GM10266 (cell line): ENCODE data around the gene NABP2.
"Not testable (repeated sequence)": the region's sequence is repeated elsewhere in the genome, so short reads cannot be mapped to it uniquely, and the experiment has no call there.

Experiments
- DNase-seq: peaks from one replicate; pipeline ENCODE4 v3.0.0; 2012; ENCODE audit errors: extremely low spot score
- TF ChIP-seq, protein P1 (sequence below): IDR thresholded peaks from 2 replicates; pipeline ENCODE4 v1.5.1; 2012; ENCODE audit warnings: mild to moderate bottlenecking, low read depth; ENCODE audit not compliant: control insufficient read depth, insufficient read depth; ENCODE audit errors: missing control alignments

The NABP2 gene

DNA sequence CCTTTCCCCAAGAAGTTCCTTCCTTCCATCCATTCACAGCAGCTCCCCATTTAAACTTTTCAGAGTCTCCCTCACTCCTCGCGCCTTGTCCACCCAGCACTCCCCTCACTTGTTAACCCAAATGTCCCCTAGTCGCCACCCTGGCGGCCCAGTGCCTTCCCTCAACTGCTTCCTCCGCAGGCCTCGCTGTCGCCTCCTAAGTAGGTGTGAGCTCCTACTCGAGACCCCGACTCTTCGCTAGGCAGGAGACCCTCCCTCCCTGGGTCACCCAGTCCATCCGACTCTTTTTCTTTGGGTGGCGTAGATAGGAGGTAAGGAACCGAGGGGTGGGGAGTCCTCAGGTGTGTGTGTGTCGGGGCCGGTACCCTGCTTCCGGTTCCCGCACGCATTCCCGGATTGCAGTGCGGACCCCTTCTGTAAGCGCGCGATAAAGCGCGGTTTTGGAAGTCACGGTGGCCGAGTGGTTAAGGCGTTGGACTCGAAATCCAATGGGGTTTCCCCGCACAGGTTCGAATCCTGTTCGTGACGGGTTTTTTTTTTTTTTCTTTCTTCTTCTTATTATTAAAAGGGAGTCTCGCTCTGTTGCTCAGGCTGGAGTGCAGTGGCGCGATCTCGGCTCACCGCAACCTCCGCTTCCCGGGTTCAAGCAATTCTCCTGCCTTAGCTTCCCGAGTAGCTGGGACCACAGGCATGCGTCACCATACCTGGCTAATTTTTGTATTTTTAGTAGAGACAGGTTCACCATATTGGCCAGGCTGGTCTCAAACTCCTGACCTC lies 34.0 kb upstream of the NABP2 start:
- DNase-seq: peak; percentile 81
- TF ChIP-seq, protein P1, sequence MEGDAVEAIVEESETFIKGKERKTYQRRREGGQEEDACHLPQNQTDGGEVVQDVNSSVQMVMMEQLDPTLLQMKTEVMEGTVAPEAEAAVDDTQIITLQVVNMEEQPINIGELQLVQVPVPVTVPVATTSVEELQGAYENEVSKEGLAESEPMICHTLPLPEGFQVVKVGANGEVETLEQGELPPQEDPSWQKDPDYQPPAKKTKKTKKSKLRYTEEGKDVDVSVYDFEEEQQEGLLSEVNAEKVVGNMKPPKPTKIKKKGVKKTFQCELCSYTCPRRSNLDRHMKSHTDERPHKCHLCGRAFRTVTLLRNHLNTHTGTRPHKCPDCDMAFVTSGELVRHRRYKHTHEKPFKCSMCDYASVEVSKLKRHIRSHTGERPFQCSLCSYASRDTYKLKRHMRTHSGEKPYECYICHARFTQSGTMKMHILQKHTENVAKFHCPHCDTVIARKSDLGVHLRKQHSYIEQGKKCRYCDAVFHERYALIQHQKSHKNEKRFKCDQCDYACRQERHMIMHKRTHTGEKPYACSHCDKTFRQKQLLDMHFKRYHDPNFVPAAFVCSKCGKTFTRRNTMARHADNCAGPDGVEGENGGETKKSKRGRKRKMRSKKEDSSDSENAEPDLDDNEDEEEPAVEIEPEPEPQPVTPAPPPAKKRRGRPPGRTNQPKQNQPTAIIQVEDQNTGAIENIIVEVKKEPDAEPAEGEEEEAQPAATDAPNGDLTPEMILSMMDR: no peak

DNA sequence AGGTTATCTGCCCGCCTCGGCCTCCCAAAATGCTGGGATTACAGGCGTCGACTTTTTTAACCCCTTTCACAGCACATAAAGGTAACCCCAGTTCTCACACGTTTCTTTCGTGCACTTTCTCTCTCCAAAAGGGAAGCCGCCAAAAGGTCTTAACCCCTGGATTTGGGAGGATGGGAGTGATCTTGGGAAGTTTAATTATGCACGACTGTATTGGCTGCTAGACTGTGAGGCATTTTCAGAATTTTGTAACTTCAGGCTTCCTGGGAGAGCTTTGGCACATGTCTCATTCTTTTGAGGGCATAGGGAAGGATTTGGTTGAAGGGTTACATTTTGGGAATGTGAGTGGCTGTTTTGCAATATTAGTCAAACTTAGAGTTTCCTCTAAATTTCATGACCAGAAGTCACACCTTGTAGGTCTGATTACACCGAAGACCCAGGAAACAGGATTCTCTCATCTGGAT lies 33.4 kb upstream of the NABP2 start:
- DNase-seq: no peak
- TF ChIP-seq, protein P1: no peak

DNA sequence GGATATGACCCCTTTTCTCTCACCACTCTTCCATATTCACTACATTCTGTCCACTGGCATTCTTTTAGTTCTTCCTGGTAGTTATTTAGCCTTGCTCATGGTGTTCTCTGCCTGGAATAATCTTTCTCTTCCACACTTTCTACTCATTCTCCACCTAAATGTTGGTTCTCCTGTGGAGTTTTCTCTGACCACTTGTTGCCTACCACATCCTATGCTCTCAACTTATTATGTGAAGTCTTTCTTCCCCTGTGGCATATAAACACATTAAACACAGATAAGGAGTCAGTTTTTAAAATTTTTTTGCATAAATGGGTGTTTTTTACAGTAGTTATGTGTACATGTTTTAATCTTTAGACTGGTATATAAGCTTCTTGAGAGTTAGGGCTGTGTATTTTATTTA lies 31.6 kb upstream of the NABP2 start:
- TF ChIP-seq, protein P1: no peak

DNA sequence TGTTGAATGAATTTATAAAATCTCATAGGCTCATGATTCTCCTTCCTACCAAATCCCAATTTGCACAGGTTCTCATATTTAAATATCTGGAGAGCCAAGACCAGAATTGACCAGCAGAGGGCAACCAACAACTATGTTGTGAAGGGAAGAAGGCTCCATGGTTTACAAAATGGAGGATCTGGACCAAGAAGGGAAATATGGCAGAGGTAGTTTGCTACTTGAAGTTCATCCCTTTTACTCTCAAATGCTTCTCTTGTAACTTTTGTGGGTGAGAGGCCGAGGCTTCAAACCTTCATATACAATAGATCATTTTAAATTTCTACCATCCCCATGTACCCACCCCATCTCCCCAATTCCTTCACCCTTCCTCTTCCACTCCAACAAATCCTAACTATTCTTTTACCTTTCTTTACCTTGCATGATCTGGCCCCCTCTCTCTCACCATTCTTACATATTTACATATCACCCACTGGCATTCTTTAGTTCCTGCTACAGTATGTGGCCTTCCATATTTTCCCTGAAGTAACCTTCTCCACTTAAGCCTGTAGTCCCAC lies 31.0 kb upstream of the NABP2 start:
- peak; percentile 77 for DNase-seq
- TF ChIP-seq, protein P1: peak; percentile 82

More for the DNA sequence above, 31.6 kb upstream of the NABP2 start:
- DNase-seq: no peak

DNA sequence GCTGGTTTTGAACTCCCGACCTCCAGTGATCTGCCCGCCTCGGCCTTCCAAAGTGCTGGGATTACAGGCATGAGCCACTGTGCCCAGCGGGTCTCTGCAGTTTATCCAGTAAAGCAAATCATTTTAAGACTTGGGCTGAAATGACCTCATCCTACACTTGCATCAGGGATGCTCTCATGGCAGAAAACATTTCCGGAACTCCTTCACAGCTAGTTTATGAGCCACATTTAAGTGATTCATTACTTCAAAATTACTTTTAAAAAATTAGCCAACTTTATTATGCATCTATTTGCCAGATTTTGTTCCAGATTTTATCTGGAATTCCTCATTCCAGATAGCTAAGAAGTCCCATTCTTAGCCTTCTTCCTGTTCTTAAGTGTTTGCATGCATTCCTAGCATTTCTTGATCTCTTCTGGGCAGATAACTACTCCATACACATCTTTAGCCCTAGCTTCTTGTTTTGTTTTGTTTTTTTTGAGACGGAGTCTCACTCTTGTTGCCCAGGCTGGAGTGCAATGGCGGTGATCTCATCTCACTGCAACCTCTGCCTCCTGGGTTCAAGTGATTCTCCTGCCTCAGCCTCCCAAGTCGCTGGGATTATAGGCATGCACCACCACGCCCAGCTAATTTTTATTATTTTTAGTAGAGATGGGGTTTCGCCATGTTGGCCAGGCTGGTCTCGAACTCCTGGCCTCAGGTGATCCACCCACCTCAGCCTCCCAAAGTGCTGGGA lies 27.2 kb upstream of the NABP2 start:
- not testable (repeated sequence) for DNase-seq

DNA sequence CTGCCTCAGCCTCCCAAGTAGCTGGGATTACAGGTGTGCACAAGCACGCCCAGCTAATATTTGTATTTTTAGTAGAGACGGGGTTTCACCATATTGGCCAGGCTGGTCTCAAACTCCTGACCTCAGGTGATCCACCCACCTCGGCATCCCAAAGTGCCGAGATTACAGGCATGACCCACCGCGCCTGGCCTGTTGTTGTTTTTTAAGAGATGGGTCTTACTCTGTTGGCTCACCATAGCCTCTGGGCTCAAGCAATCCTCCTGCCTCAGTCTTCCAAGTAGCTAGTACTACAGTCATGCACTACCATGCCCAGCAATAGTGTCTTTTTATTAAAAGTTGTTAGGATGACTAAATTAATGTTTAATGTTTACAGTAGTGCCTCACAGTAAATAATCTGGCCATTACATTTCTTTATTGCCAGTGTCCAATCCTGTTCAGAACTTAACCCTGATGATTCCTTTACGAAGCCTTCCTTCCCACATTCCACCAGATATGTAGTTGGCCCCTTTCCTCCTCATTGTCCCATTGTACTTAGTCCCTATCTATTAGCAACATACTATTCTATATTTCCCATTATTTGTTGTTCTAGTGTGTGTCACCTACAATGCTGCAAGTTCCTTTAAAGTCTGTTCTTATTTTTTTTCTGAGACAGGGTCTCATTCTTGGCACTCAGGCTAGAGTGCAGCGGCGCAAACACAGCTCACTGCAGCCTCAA lies 26.1 kb upstream of the NABP2 start:
- TF ChIP-seq, protein P1: no peak
- no peak for DNase-seq

DNA sequence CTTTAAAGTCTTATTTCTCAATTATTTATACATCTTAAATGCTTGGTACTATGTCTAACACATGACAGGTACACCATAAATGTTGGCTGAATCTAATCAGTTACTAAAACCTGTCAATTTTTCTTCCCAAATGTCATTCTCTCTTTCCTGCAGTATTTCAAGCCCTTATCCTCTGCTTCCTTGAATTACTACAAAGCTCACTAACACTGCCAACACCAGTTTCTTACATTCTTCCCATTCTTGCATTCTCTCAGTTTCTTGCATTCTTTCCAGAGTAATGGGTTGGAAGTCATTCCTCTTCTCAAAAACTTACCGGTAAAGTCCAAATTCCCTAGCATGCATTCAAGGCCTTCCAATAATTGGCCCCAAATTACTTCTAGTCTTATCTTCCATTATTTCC lies 25.3 kb upstream of the NABP2 start:
- no peak for DNase-seq
- TF ChIP-seq, protein P1: no peak
